Fibroblast of mammary gland (primary cell): ENCODE data around the gene VWA8.

Experiments used
- DNase-seq: peaks from one replicate; pipeline ENCODE4 v3.0.0-alpha.2; 2010; ENCODE audit warnings: low read depth
- H3K4me3 ChIP-seq: 2 replicates; pipeline ENCODE4 v1.5.1; 2011; ENCODE audit warnings: low read depth, mild to moderate bottlenecking, low read length, moderate library complexity; ENCODE audit not compliant: control insufficient read depth
- CTCF ChIP-seq: conservative IDR thresholded peaks from 2 replicates; pipeline ENCODE4 v1.5.1; 2011; ENCODE audit warnings: low read depth, low read length, inconsistent platforms; ENCODE audit not compliant: control insufficient read depth, insufficient read depth

Gene VWA8

DNA sequence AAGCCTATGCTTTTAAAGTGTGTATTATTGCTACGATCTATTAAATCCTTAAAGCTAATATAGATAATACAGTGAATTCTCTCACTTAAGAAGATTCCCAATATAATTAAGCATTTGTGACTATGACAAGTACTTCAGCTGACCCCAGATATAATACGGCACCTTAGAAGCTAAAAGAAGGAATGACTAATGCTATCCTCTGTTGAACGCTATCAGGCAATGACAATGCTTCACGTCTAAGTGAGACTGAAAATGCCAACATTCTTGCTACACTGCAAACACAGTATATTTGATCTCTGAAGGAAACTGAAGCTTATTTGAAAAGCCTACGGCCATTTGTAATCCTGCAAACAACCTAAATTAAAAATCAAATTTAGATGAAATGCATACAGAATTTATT lies 19.7 kb downstream of the VWA8 start:
- H3K4me3 ChIP-seq, result no peak overlapping the region
- no peak for DNase-seq

DNA sequence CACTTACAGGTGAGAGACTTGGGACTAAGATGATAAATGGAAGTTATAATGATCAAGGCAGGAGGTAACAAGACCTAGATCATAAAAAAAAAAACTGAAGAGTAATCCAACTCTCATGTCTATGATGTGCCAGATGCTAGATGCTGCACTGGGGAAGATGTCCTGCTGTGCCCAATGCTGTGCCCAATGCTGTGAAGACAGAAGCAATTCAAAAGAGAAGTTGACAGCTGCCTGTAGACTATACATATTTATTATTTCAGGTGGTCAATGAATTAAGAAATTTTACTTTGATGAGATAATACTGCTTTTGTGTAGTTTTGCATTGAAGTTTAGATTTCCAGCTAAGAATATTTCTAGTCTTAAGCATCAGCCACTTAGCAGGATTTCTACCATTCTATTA lies 21.5 kb downstream of the VWA8 start:
- no peak overlapping the region for H3K4me3 ChIP-seq
- DNase-seq, result no peak
- TF ChIP-seq CTCF, result no peak

More for the DNA sequence above, 19.7 kb downstream of the VWA8 start:
- TF ChIP-seq CTCF, result no peak

- no peak for TF ChIP-seq CTCF
- no peak overlapping the region for H3K4me3 ChIP-seq
- no peak for DNase-seq
Observed at GRCh38 chr13:41938918-41939317, 22.0 kb downstream of the VWA8 start.

GRCh38 chr13:41937388-41937787 lies 23.5 kb downstream of the VWA8 start:
- H3K4me3 ChIP-seq, result no peak overlapping the region
- DNase-seq, result no peak
- TF ChIP-seq CTCF, result no peak

DNA sequence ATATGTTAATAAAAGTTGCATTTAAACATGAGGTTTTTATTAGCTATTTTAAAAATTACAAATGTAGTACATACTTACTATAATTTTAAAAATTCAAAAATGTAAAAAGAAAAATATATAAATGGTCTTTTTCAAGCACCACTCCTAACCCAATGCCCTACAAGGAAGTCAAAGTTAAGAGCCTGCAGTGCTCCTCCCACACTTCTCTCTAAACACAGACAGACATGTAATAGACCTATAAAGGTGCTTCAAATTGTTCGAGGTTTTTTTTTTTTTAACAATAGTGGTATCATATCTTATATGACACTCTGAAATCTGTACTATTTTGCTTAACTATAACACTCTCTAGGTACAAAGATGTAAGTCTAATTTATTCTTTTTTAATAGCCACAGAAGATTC lies 25.4 kb downstream of the VWA8 start:
- DNase-seq, result no peak
- no peak for TF ChIP-seq CTCF
- H3K4me3 ChIP-seq, result no peak overlapping the region

- H3K4me3 ChIP-seq, result no peak overlapping the region
- no peak for DNase-seq
- TF ChIP-seq CTCF, result no peak
Observed at GRCh38 chr13:41934994-41935393, 25.9 kb downstream of the VWA8 start.

GRCh38 chr13:41934120-41934519 lies 26.8 kb downstream of the VWA8 start:
- no peak overlapping the region for H3K4me3 ChIP-seq
- TF ChIP-seq CTCF, result no peak
- DNase-seq, result no peak
